Measurements from ENCODE around the gene LPO.

The LPO gene

GRCh38 chr17:58207451-58207850 is 30.9 kb upstream of the LPO start:
- Histone ChIP-seq H3K36me3 (ENCODE audit: insufficient read depth, low read length) (peaks cover 49% of the 10 kb centered on the region), H3K4me3 (ENCODE audit: low read depth in 1 of 2, low read length in 2 of 2) (no peak overlapping the region), H3K4me1 (ENCODE audit: insufficient read depth, low read length) (no peaks in the 10 kb centered on the region), H3K27ac (ENCODE audit: low read depth, low read length) (no peak overlapping the region), H3K27me3 (ENCODE audit: control insufficient read depth in 1 of 2, insufficient read depth in 2 of 2, low read length in 2 of 2) (no peaks in the 10 kb centered on the region), H3K9me3 (ENCODE audit: low read length) (no peaks in the 10 kb centered on the region), H3K9ac (ENCODE audit: low read length) (no peak overlapping the region)

DNA sequence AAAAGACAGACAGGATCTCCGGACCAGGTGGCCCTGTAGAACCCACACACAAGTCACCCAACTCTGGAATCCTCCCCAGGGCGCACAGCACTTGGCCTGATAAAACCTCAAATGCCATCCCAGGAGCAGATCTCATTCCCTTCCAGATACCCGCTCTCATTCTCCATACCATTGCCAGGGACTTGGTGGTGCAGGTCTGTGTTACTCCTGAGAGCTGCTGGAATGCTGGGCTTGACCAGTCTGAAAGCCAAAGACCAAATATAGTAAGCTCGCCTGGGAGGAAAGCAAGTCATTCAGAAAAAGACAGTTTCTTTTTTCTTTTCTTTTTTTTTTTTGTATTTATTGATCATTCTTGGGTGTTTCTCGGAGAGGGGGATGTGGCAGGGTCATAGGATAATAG is 30.0 kb upstream of the LPO start:
- H3K27me3 ChIP-seq (ENCODE audit: control insufficient read depth in 1 of 2, insufficient read depth in 2 of 2, low read length in 2 of 2): no peaks in the 10 kb centered on the region
- no peaks in the 10 kb centered on the region for H3K4me1 ChIP-seq (ENCODE audit: insufficient read depth, low read length)
- H3K27ac ChIP-seq (ENCODE audit: low read depth, low read length): no peak overlapping the region
- no peak overlapping the region for H3K4me3 ChIP-seq (ENCODE audit: low read depth in 1 of 2, low read length in 2 of 2)
- H3K9me3 ChIP-seq (ENCODE audit: low read length): no peaks in the 10 kb centered on the region
- no peak overlapping the region for H3K9ac ChIP-seq (ENCODE audit: low read length)
- H3K36me3 ChIP-seq (ENCODE audit: insufficient read depth, low read length): peaks cover 57% of the 10 kb centered on the region

- H3K27ac ChIP-seq (ENCODE audit: low read depth, low read length): no peak overlapping the region
- H3K4me3 ChIP-seq (ENCODE audit: low read depth in 1 of 2, low read length in 2 of 2): no peak overlapping the region
- H3K9ac ChIP-seq (ENCODE audit: low read length): no peak overlapping the region
- H3K9me3 ChIP-seq (ENCODE audit: low read length): no peaks in the 10 kb centered on the region
- no peaks in the 10 kb centered on the region for H3K4me1 ChIP-seq (ENCODE audit: insufficient read depth, low read length)
- peaks cover 65% of the 10 kb centered on the region for H3K36me3 ChIP-seq (ENCODE audit: insufficient read depth, low read length)
- H3K27me3 ChIP-seq (ENCODE audit: control insufficient read depth in 1 of 2, insufficient read depth in 2 of 2, low read length in 2 of 2): no peaks in the 10 kb centered on the region
These were observed 27.5 kb upstream of the LPO start for GRCh38 chr17:58210922-58211321.

DNA sequence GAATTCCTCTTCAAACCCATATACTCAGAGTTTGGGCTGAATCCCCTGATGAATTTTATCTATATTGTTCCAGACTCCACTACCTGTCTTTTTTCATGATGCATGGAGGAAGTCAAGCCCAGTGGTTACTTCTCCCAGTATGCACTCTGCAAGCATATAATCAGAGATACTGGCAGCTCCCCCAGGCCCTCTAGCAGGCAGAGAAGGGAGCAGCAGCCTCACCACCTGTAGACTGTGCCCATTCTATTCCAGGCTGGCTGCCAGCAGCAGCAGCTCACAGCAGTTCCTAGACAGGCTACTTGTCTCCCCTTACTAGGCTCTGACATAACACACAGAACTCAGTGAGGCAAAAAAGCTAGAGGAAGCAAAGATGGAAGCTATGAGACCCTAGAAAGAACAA is 22.7 kb upstream of the LPO start:
- H3K9ac ChIP-seq (ENCODE audit: low read length): no peak overlapping the region
- H3K4me1 ChIP-seq (ENCODE audit: insufficient read depth, low read length): peaks cover 7% of the 10 kb centered on the region
- no peaks in the 10 kb centered on the region for H3K9me3 ChIP-seq (ENCODE audit: low read length)
- no peaks in the 10 kb centered on the region for H3K27me3 ChIP-seq (ENCODE audit: control insufficient read depth in 1 of 2, insufficient read depth in 2 of 2, low read length in 2 of 2)
- peaks cover 38% of the 10 kb centered on the region for H3K36me3 ChIP-seq (ENCODE audit: insufficient read depth, low read length)
- H3K4me3 ChIP-seq (ENCODE audit: low read depth in 1 of 2, low read length in 2 of 2): no peak overlapping the region
- no peak overlapping the region for H3K27ac ChIP-seq (ENCODE audit: low read depth, low read length)

DNA sequence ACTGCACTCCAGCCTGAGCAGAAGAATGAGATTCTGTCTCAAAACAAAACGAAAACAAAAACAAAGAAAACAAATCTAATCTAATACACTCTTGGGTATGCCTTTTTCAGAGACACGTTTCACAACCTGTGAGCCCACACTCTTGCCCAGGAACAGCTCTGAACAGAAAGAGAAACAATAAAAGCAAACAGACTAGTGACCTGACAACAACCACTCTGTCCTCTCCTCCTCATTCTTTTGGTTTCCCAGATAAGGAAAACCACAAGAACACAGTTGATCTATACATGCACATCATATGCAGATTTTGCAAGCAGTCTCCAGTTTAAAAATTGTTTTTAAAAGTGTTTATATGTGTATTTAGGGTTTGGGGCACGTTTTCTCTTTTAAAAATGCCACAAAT is 20.6 kb upstream of the LPO start:
- H3K9me3 ChIP-seq (ENCODE audit: low read length): no peaks in the 10 kb centered on the region
- H3K4me3 ChIP-seq (ENCODE audit: low read depth in 1 of 2, low read length in 2 of 2): no peak overlapping the region
- no peaks in the 10 kb centered on the region for H3K27me3 ChIP-seq (ENCODE audit: control insufficient read depth in 1 of 2, insufficient read depth in 2 of 2, low read length in 2 of 2)
- peaks cover 7% of the 10 kb centered on the region for H3K4me1 ChIP-seq (ENCODE audit: insufficient read depth, low read length)
- H3K36me3 ChIP-seq (ENCODE audit: insufficient read depth, low read length): peaks cover 23% of the 10 kb centered on the region
- H3K9ac ChIP-seq (ENCODE audit: low read length): no peak overlapping the region
- H3K27ac ChIP-seq (ENCODE audit: low read depth, low read length): no peak overlapping the region

- H3K36me3 ChIP-seq (ENCODE audit: insufficient read depth, low read length): peaks cover 12% of the 10 kb centered on the region
- no peaks in the 10 kb centered on the region for H3K27me3 ChIP-seq (ENCODE audit: control insufficient read depth in 1 of 2, insufficient read depth in 2 of 2, low read length in 2 of 2)
- H3K4me1 ChIP-seq (ENCODE audit: insufficient read depth, low read length): peaks cover 7% of the 10 kb centered on the region
- H3K9ac ChIP-seq (ENCODE audit: low read length): peak within 1 kb of the TSS; percentile 85
- peak within 1 kb of the TSS; percentile 57 for H3K27ac ChIP-seq (ENCODE audit: low read depth, low read length)
- H3K4me3 ChIP-seq (ENCODE audit: low read depth in 1 of 2, low read length in 2 of 2): peak within 1 kb of the TSS; percentile 51 to 93
- H3K9me3 ChIP-seq (ENCODE audit: low read length): no peaks in the 10 kb centered on the region
These were observed 19.2 kb upstream of the LPO start, which contains the start of gene MKS1 for GRCh38 chr17:58219007-58219788. Gene MKS1, minus strand, starts transcription at chr17:58219255. Its CDS starts 25 bp downstream, at chr17:58219230.

GRCh38 chr17:58219789-58220183 is 18.6 kb upstream of the LPO start:
- Histone ChIP-seq H3K4me3 (ENCODE audit: low read depth in 1 of 2, low read length in 2 of 2) (peak overlapping the region in 1 of 2 donors; percentile 93), H3K36me3 (ENCODE audit: insufficient read depth, low read length) (peaks cover 12% of the 10 kb centered on the region), H3K9ac (ENCODE audit: low read length) (no peak overlapping the region), H3K9me3 (ENCODE audit: low read length) (no peaks in the 10 kb centered on the region), H3K27me3 (ENCODE audit: control insufficient read depth in 1 of 2, insufficient read depth in 2 of 2, low read length in 2 of 2) (no peaks in the 10 kb centered on the region), H3K4me1 (ENCODE audit: insufficient read depth, low read length) (peaks cover 7% of the 10 kb centered on the region), H3K27ac (ENCODE audit: low read depth, low read length) (no peak overlapping the region)

DNA sequence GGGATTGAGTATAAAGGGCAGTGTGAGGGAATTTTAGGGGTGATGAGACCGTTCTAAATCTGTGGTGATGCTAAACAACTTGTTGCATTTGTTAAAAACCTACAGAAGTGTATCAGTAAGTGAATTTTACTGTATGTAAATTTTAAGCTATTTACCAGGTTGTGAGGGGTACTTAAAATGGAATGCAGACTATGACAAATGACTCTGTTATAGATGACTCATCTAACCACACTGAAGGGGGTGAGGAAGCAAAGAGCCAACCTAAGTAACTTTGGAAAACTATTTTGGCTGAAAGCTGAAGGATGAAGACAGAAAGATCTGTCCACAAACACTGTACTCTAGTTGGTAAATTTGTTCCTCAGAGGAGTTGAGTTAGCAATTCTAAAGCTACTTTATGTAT is 14.1 kb upstream of the LPO start:
- H3K36me3 ChIP-seq (ENCODE audit: insufficient read depth, low read length): no peaks in the 10 kb centered on the region
- H3K27ac ChIP-seq (ENCODE audit: low read depth, low read length): no peak overlapping the region
- peaks cover 7% of the 10 kb centered on the region for H3K4me1 ChIP-seq (ENCODE audit: insufficient read depth, low read length)
- no peaks in the 10 kb centered on the region for H3K9me3 ChIP-seq (ENCODE audit: low read length)
- H3K4me3 ChIP-seq (ENCODE audit: low read depth in 1 of 2, low read length in 2 of 2): no peak overlapping the region
- H3K9ac ChIP-seq (ENCODE audit: low read length): no peak overlapping the region
- no peaks in the 10 kb centered on the region for H3K27me3 ChIP-seq (ENCODE audit: control insufficient read depth in 1 of 2, insufficient read depth in 2 of 2, low read length in 2 of 2)

DNA sequence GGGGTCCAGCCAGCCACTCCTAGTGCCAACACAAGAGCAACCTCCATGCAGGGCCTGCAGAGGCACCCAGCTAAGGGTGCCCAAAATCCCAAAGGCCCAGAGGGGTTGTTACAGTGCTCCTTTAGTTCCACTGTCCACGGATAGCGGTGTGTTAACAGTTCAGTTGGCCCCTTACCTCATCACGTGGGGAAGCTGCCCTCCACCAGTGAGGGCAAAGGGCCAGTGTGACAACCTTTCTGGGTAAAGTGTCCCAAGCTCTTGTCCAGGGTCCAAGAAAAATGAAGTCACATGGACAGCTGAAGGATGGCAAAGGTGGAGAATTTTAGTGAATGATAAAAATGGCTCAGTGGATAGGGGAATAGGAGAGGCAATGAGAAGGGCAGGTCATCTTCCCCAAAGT is 10.7 kb upstream of the LPO start:
- no peaks in the 10 kb centered on the region for H3K9me3 ChIP-seq (ENCODE audit: low read length)
- no peaks in the 10 kb centered on the region for H3K36me3 ChIP-seq (ENCODE audit: insufficient read depth, low read length)
- H3K4me3 ChIP-seq (ENCODE audit: low read depth in 1 of 2, low read length in 2 of 2): no peak overlapping the region
- H3K4me1 ChIP-seq (ENCODE audit: insufficient read depth, low read length): no peaks in the 10 kb centered on the region
- no peaks in the 10 kb centered on the region for H3K27me3 ChIP-seq (ENCODE audit: control insufficient read depth in 1 of 2, insufficient read depth in 2 of 2, low read length in 2 of 2)
- no peak overlapping the region for H3K9ac ChIP-seq (ENCODE audit: low read length)
- no peak overlapping the region for H3K27ac ChIP-seq (ENCODE audit: low read depth, low read length)

DNA sequence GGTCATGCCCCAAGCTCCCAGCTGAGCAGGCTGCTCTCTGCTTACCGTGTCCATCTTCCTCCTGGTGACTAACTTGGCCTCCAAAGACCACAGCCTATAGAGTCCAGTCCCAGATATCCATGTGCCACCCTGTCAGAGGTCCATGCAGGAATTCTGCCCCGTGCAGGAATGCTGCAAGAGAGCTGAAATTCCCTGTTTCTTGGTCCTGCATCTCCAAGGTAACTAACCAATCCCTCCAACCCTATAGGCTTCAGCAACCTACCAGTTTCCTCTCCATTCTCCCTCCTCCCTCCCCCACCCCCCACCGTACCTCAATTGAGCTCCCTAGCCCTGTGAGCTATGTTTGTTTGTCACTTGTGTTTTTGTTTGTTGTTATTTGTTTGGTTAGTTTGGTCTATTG is 9.7 kb upstream of the LPO start:
- H3K9me3 ChIP-seq (ENCODE audit: low read length): no peaks in the 10 kb centered on the region
- H3K36me3 ChIP-seq (ENCODE audit: insufficient read depth, low read length): no peaks in the 10 kb centered on the region
- no peak overlapping the region for H3K27ac ChIP-seq (ENCODE audit: low read depth, low read length)
- H3K4me1 ChIP-seq (ENCODE audit: insufficient read depth, low read length): no peaks in the 10 kb centered on the region
- H3K4me3 ChIP-seq (ENCODE audit: low read depth in 1 of 2, low read length in 2 of 2): no peak overlapping the region
- no peak overlapping the region for H3K9ac ChIP-seq (ENCODE audit: low read length)
- H3K27me3 ChIP-seq (ENCODE audit: control insufficient read depth in 1 of 2, insufficient read depth in 2 of 2, low read length in 2 of 2): no peaks in the 10 kb centered on the region

GRCh38 chr17:58229384-58229783 is 9.0 kb upstream of the LPO start:
- Histone ChIP-seq H3K4me3 (ENCODE audit: low read depth in 1 of 2, low read length in 2 of 2) (no peak overlapping the region), H3K9me3 (ENCODE audit: low read length) (no peaks in the 10 kb centered on the region), H3K4me1 (ENCODE audit: insufficient read depth, low read length) (no peaks in the 10 kb centered on the region), H3K27ac (ENCODE audit: low read depth, low read length) (no peak overlapping the region), H3K27me3 (ENCODE audit: control insufficient read depth in 1 of 2, insufficient read depth in 2 of 2, low read length in 2 of 2) (no peaks in the 10 kb centered on the region), H3K9ac (ENCODE audit: low read length) (no peak overlapping the region), H3K36me3 (ENCODE audit: insufficient read depth, low read length) (no peaks in the 10 kb centered on the region)

DNA sequence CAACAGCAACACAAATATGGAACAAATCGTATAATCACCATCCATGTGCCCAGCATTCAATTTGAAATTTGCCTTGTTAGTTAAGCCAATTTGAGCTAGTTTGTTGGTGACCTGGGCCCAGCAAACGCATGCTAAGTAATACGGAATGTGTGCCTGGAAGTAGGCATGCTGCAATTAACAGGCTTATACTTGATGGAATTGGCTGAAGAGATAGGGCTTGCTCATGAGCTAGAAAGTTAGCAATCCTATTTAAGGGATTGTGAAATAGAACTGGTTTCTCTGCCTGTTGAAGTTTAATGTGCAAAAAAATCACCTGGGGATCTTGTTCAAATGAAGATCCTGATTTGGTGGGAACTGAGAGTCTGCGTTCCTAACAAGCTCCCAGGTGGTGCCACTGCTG is 8.5 kb upstream of the LPO start:
- H3K27me3 ChIP-seq (ENCODE audit: control insufficient read depth in 1 of 2, insufficient read depth in 2 of 2, low read length in 2 of 2): no peaks in the 10 kb centered on the region
- no peaks in the 10 kb centered on the region for H3K36me3 ChIP-seq (ENCODE audit: insufficient read depth, low read length)
- no peak overlapping the region for H3K4me3 ChIP-seq (ENCODE audit: low read depth in 1 of 2, low read length in 2 of 2)
- no peak overlapping the region for H3K9ac ChIP-seq (ENCODE audit: low read length)
- no peaks in the 10 kb centered on the region for H3K4me1 ChIP-seq (ENCODE audit: insufficient read depth, low read length)
- H3K9me3 ChIP-seq (ENCODE audit: low read length): no peaks in the 10 kb centered on the region
- H3K27ac ChIP-seq (ENCODE audit: low read depth, low read length): no peak overlapping the region

Measured in muscle layer of colon (tissue), 2 donors.